Motor neuron (in vitro differentiated cells): ENCODE measurements around the gene KCNE4. TPM values are rescaled to one million over a fixed set of nuclear protein-coding genes. Genes with fewer than 3 reads are reported as not detected.
A peak's percentile ranks its signal among the peaks of the same experiment; 100 is the strongest.

Source experiments
- ATAC-seq, 8 experiments: fragments of 200-7000 bp; cut with Tn5 transposase; replicated peaks in 6 of 8; 2 replicates each; pipeline ENCODE4 v1.8.0; 2021; ENCODE audit warnings: mild to moderate bottlenecking in 8 of 8, moderate library complexity in 8 of 8
- H3K27ac ChIP-seq, 2 donors: fragments of 250-450 bp; sonication (Bioruptor Pico); 2 replicates each; pipeline ENCODE4 v1.9.0; 2021; ENCODE audit warnings: antibody characterized with exemption in 2 of 2, mild to moderate bottlenecking in 2 of 2, moderate library complexity in 1 of 2
- H3K4me1 ChIP-seq, 2 donors: fragments of 250-450 bp; sonication (Bioruptor Pico); replicated peaks in 1 of 2; 2 replicates each; pipeline ENCODE4 v1.6.1; 2021; ENCODE audit warnings: antibody characterized with exemption in 2 of 2, mild to moderate bottlenecking in 2 of 2, moderate library complexity in 1 of 2
- H3K4me3 ChIP-seq, 5 donors: fragments of 250-450 bp; sonication (Bioruptor Pico); 2 replicates each; pipeline ENCODE4 v1.9.0; 2021; ENCODE audit warnings: antibody characterized with exemption in 5 of 5, mild to moderate bottlenecking in 5 of 5, moderate library complexity in 4 of 5
- WGBS, 10 experiments: fragments of 450-650 bp; shearing (Covaris generic); methylation state at CpG; one replicate each; pipeline ENCODE4 v1.0.0; 2022; 5-methylcytosine and 5-hydroxymethylcytosine counted together
- in situ Hi-C, 9 experiments: fragments of 400-800 bp; cut with MboI; loops; one replicate each; pipeline ENCODE4 v1.15.0; 2021; ENCODE audit warnings: low sequenced_read_pairs in 9 of 9, low pct_unique_long_range_greater_than_20kb in 2 of 9; ENCODE audit not compliant: unreplicated experiment in 9 of 9
- total RNA-seq, 8 experiments: library from RNA; unstranded; fragments of 300-600 nt; gene quantifications; 2 replicates each; pipeline versions ENCODE4 v1.2.3 to v1.2.4, GENCODE V29; 2022

KCNE4 gene
- total RNA-seq, 8 experiments from 2014 or later: 0.21 to 22.7 (median 1.2) TPM

GRCh38 chr2:223027442-223027841 lies 24.5 kb upstream of the KCNE4 start:
- in situ Hi-C loops: no loop called here
- H3K27ac ChIP-seq: no peak overlapping the region
- ATAC-seq: no peak
- whole genome bisulfite sequencing, 10 experiments: 90 to 100% (median 98%) methylated on average over 1 to 2 of the region's 2 CpGs; no CpG with 5 or more reads in 6 of the 10 experiments
- no peak overlapping the region for H3K4me3 ChIP-seq
- H3K4me1 ChIP-seq: no peaks in the 10 kb centered on the region

DNA sequence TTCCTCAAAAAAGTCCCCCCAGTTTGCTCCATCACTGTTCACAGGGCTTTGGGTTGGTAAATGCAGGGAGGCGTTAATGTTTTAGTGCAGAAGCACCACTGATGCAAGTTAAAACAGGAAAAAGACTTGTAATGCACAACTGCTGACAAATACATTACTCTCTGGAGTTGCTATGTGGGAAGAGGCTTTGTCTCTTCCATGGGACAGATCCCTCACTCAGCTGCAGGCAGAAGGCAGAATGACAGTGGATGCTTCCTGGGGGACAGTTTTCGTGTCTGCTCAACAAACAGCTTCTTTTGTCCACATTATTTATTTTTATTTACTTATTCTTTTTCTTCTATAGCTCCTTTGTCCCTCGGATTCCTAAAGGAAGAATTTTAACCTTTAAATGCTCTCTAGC lies 22.7 kb upstream of the KCNE4 start:
- in situ Hi-C loops: no loop called here
- Histone ChIP-seq H3K27ac (no peak overlapping the region), H3K4me1 (no peaks in the 10 kb centered on the region), H3K4me3 (no peak overlapping the region)
- ATAC-seq: peak in 3 of 8 experiments; percentile 48 to 85 (median 58)
- WGBS, 10 experiments: 0 to 75% (median 58%) methylated on average over 1 to 3 of the region's 3 CpGs; no CpG with 5 or more reads in 1 of the 10 experiments

- Histone ChIP-seq H3K27ac (no peak overlapping the region), H3K4me1 (no peaks in the 10 kb centered on the region), H3K4me3 (no peak overlapping the region)
- in situ Hi-C loops: no loop called here
- ATAC-seq: no peak
- 50 to 100% (median 82%) methylated on average over 1 to 8 of the region's 8 CpGs for WGBS, 10 experiments
Measured at GRCh38 chr2:223032187-223033142, 19.5 kb upstream of the KCNE4 start.

DNA sequence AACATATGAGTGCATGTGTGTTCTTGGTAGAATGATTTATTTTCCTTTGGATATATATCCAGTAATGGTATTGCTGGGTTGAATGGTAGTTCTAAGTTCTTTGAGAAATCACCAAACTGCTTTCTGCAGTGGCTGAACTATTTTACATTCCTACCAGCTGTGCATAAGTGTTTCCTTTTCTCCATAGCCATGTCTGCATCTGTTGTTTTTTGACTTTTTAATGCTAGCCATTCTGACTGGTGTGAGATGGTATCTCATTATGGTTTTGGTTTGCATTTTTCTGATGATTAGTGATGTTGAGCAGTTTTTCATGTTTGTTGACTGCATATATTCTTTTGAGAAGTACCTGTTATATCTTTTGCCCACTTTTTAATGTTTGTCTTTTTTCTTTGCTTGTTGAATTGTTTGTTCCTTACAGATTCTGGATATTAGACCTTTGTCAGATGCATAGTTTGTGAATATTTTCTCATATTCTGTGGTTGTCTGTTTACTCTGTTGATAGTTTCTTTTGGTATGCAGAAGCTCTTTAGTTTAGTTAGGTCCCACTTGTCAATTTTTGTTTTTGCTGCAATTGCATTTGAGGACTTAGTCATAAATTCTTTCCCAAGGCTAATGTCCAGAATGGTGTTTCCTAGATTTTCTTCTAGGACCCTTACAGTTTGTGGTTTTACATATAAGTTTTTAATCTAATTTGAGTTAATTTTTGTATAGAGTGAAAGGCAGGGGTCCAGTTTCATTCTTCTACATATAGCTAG lies 17.6 kb upstream of the KCNE4 start:
- H3K27ac ChIP-seq: no peak overlapping the region
- ATAC-seq: no peak
- in situ Hi-C loops: no loop called here
- H3K4me1 ChIP-seq: no peaks in the 10 kb centered on the region
- H3K4me3 ChIP-seq: no peak overlapping the region

- peaks cover 5 to 9% of the 10 kb centered on the region in 2 donors for H3K4me1 ChIP-seq
- no peak overlapping the region for H3K27ac ChIP-seq
- in situ Hi-C loops: no loop called here
- no peak overlapping the region for H3K4me3 ChIP-seq
- 20 to 100% (median 71%) methylated on average over 1 to 3 of the region's 3 CpGs; no CpG with 5 or more reads in 1 of the 10 experiments for WGBS, 10 experiments
- no peak for ATAC-seq
Measured at GRCh38 chr2:223036790-223037444, 15.1 kb upstream of the KCNE4 start.

- ATAC-seq: no peak
- H3K4me1 ChIP-seq: peaks cover 5 to 9% of the 10 kb centered on the region in 2 donors
- 30 to 88% (median 62%) methylated on average over 1 to 2 of the region's 2 CpGs; no CpG with 5 or more reads in 2 of the 10 experiments for WGBS, 10 experiments
- H3K4me3 ChIP-seq: no peak overlapping the region
- in situ Hi-C loops: no loop called here
- H3K27ac ChIP-seq: no peak overlapping the region
Measured at GRCh38 chr2:223037445-223037800, 14.6 kb upstream of the KCNE4 start.

DNA sequence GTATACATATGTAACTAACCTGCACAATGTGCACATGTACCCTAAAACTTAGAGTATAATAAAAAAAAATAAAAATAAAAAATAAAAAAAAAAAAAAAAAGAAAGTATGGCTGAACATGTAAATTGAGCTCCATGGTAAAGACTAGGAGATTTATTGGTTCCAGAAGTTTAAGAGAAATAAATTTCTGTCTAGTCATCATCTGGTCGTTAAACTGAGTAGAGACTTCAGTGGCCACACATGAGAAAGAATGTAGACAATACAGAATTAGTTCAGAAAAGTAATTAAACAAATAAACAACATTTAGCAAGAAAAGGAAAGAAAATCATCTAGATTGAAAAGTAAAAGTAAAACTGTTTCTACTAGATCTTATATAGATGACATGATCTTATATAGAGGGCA lies 12.4 kb upstream of the KCNE4 start:
- WGBS, 10 experiments: 0 to 89% (median 49%) methylated on average over 1 of the region's 1 CpG; no CpG with 5 or more reads in 2 of the 10 experiments
- in situ Hi-C loops: no loop called here
- ATAC-seq: no peak
- H3K27ac ChIP-seq: no peak overlapping the region
- H3K4me1 ChIP-seq: peaks cover 5 to 9% of the 10 kb centered on the region in 2 donors
- H3K4me3 ChIP-seq: no peak overlapping the region

DNA sequence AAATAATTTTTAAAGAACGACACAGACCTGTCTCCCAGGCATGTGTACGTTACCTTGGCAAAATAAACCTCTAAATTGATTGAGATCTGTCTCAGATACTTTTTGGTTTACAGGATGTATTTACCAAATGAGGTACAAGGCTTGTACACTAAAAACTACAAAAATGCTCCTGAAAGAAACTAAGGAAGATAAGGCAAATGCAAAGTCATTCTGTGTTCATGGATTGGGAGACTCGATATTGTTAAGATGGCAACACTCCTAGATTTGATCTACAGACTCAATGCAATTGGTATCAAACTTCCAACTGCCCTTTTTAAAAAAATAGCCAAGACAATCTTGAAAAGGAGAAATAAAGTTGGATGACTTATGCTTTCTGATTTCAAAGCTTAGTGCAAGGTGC lies 11.5 kb upstream of the KCNE4 start:
- no peak overlapping the region for H3K27ac ChIP-seq
- H3K4me3 ChIP-seq: no peak overlapping the region
- no peak for ATAC-seq
- WGBS, 10 experiments: 75 to 100% (median 100%) methylated on average over 1 to 3 of the region's 3 CpGs
- in situ Hi-C loops: no loop called here
- peaks cover 5 to 9% of the 10 kb centered on the region in 2 donors for H3K4me1 ChIP-seq

- Histone ChIP-seq H3K4me3 (no peak overlapping the region), H3K27ac (peak overlapping the region in 1 of 2 donors; percentile 42), H3K4me1 (peaks cover 5 to 9% of the 10 kb centered on the region in 2 donors)
- peak; percentile 98 to 100 (median 100) for ATAC-seq
- WGBS, 10 experiments: 0 to 10% (median 1%) methylated on average over 1 to 4 of the region's 4 CpGs; no CpG with 5 or more reads in 4 of the 10 experiments
- in situ Hi-C loops: no loop called here
Measured at GRCh38 chr2:223041527-223042109, 10.4 kb upstream of the KCNE4 start.

DNA sequence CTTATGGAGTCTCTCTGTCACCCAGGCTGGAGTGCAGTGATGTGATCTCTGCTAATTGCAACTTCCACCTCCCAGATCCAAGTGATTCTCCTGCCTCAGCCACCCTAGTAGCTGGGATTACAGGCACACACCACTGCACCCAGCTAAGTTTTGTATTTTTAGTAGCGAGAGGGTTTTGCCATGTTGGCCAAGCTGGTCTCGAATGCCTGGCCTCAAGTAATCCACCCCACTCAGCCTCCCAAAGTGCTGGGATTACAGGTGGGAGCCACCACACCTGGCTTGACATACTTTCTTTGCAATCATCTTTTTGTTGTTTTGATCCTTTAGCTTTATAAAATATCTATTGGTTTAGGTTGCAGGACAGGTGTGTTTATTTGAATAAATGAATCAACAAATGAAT lies 9.7 kb upstream of the KCNE4 start:
- no peak for ATAC-seq
- WGBS, 10 experiments: 89 to 100% (median 100%) methylated on average over 1 to 2 of the region's 2 CpGs; no CpG with 5 or more reads in 3 of the 10 experiments

GRCh38 chr2:223042704-223043118 lies 9.3 kb upstream of the KCNE4 start:
- in situ Hi-C loops: no loop called here
- peaks cover 8 to 9% of the 10 kb centered on the region in 2 donors for H3K4me1 ChIP-seq
- H3K4me3 ChIP-seq: no peak overlapping the region
- H3K27ac ChIP-seq: no peak overlapping the region
- no peak for ATAC-seq
- WGBS, 10 experiments: 0 to 100% (median 100%) methylated on average over 1 of the region's 1 CpG; no CpG with 5 or more reads in 3 of the 10 experiments

More for the DNA sequence above, 9.7 kb upstream of the KCNE4 start:
- peaks cover 5 to 9% of the 10 kb centered on the region in 2 donors for H3K4me1 ChIP-seq
- in situ Hi-C loops: no loop called here
- H3K27ac ChIP-seq: no peak overlapping the region
- no peak overlapping the region for H3K4me3 ChIP-seq

DNA sequence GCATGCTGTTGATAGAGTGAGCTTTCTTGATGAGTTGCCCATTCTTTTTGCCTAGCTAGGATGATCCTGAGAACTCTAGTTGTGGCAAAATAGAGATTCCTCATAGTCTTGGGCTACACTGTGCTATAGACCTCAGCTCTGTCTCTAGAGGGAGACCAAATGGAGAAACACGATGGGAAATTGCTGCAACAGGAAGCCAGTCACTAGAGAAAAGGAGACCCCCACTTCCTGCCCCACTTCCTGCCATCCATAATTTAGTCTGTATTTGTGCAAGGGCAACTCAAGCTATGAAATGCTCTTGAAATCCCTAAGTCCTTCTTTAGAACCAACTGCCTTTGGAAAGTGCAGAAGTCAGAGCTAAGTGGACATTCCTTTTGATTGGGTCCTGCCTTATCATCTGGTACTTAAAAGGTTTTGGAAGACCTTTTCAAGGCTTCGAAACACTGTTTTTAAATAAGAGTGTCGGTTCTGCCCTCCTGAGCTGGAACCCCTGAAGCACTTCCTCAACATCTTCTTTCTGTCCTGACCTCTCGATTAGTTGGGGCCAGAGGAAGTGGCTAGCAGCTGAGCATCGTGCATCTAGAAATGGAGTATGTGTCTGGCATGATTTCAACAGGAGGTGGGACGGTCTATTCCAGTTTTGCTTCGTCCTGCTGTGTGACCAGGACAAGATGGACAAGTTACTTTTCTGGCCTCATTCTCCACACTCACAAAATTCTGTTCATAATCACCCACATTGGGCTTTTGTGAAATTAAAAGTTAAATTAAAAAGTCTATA lies 8.6 kb upstream of the KCNE4 start:
- no peak for ATAC-seq
- Histone ChIP-seq H3K27ac (no peak overlapping the region), H3K4me1 (peaks cover 8 to 9% of the 10 kb centered on the region in 2 donors), H3K4me3 (no peak overlapping the region)
- in situ Hi-C loops: no loop called here
- 78 to 100% (median 92%) methylated on average over 2 to 7 of the region's 7 CpGs; no CpG with 5 or more reads in 2 of the 10 experiments for WGBS, 10 experiments
